AG09309 (cell line): ENCODE data around the gene ACADM.
"Not testable (repeated sequence)": the region's sequence is repeated elsewhere in the genome, so short reads cannot be mapped to it uniquely, and the experiment has no call there.

ENCODE experiments used
- DNase-seq: peaks from one replicate; pipeline ENCODE4 v3.0.0-alpha.2; 2010; ENCODE audit warnings: low read depth
- H3K4me3 ChIP-seq: 2 replicates; pipeline ENCODE4 v1.5.1; 2011; ENCODE audit warnings: mild to moderate bottlenecking, low read depth, low read length, moderate library complexity; ENCODE audit not compliant: control insufficient read depth
- TF ChIP-seq, protein P1 (sequence below): IDR thresholded peaks from 2 replicates; pipeline ENCODE4 v1.5.1; 2011; ENCODE audit warnings: mild to moderate bottlenecking, low read depth, low read length, inconsistent platforms; ENCODE audit not compliant: insufficient read depth, control insufficient read depth; ENCODE audit errors: missing control alignments

Gene ACADM

DNA sequence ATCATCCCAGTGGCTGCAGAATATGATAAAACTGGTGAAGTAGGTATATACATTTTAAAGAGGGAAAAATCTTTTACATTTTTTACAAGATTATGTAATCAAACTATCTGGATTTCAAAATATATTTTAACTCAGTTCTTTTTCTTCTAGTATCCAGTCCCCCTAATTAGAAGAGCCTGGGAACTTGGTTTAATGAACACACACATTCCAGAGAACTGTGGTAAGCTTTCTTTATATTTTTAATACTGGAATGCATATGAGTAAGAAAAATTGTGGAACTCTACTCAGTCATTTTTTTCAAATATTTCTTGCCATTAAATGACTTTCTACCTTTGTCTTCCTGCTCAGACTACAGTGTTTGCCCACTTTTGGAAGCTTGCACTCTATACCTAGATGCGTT, 8.2 kb downstream of the ACADM start:
- TF ChIP-seq, protein P1, sequence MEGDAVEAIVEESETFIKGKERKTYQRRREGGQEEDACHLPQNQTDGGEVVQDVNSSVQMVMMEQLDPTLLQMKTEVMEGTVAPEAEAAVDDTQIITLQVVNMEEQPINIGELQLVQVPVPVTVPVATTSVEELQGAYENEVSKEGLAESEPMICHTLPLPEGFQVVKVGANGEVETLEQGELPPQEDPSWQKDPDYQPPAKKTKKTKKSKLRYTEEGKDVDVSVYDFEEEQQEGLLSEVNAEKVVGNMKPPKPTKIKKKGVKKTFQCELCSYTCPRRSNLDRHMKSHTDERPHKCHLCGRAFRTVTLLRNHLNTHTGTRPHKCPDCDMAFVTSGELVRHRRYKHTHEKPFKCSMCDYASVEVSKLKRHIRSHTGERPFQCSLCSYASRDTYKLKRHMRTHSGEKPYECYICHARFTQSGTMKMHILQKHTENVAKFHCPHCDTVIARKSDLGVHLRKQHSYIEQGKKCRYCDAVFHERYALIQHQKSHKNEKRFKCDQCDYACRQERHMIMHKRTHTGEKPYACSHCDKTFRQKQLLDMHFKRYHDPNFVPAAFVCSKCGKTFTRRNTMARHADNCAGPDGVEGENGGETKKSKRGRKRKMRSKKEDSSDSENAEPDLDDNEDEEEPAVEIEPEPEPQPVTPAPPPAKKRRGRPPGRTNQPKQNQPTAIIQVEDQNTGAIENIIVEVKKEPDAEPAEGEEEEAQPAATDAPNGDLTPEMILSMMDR, result no peak
- DNase-seq, result no peak
- H3K4me3 ChIP-seq, result no peak overlapping the region

DNA sequence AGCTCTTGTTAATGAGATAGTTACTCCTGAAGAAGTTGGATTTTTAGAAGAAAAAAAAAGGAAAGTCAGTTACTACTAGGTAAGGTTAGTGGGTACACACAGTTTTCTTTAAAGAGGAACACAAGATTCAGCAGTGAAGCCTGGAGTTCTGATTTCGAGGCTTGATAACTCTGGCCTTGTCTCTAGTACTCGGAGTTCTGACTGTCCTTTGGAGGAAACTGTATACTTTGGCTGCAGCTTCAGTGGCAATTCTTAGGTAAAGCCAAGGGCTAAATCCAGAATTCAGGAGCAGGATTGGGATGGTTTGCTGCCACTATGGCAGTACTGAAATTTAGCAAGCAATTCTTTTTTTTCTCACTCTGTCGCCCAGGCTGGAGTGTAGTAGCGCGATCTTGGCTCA, 9.2 kb downstream of the ACADM start:
- TF ChIP-seq, protein P1, result no peak
- H3K4me3 ChIP-seq, result no peak overlapping the region
- no peak for DNase-seq

DNA sequence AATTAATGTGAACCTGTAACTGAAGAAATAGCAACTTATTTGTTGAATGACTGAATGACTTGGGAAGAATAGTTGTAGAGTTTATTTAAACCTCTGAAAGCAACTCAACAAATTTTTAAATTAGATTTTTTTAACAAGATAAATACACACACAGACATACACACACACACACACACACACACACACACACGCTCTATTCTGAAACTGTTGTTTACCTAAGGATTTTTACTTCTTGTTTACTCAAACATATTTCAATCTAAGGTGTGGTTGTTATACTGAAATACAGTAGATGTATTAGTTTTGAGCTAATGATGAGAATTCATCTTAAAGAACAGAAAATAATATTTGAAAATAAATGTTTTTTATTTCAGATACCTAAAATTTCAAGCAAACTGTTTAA, 11.5 kb downstream of the ACADM start:
- no peak for DNase-seq
- TF ChIP-seq, protein P1, result no peak

DNA sequence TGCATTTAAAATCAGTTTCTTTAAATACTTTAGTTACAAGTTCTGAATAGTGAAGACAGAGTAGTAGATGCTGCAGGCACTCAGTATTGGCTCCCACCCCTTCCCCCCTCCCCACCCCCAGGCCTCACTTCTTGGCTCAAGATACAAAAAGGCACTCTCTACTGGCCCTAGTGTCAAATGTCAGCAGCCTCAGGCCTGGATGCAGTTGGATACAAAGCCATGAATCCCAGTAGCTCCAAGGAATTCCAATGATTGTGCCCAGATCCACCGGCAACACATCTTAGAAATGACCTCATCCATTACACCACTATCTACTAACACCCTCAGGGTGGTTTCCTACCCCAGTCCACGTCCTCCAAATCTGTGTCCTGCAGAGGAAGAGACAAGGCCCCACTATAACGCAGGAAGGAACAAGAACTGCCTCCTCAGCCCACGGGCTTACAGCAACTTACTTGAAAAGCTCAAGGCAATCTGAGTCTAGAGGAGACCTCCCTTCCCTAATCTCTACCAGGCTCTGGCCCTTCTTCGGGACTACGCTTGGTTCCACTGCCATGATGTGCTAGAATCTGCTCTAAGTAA, 17.6 kb downstream of the ACADM start:
- no peak for DNase-seq
- no peak overlapping the region for H3K4me3 ChIP-seq
- TF ChIP-seq, protein P1, result no peak

More for the DNA sequence above, 11.5 kb downstream of the ACADM start:
- no peak overlapping the region for H3K4me3 ChIP-seq

DNA sequence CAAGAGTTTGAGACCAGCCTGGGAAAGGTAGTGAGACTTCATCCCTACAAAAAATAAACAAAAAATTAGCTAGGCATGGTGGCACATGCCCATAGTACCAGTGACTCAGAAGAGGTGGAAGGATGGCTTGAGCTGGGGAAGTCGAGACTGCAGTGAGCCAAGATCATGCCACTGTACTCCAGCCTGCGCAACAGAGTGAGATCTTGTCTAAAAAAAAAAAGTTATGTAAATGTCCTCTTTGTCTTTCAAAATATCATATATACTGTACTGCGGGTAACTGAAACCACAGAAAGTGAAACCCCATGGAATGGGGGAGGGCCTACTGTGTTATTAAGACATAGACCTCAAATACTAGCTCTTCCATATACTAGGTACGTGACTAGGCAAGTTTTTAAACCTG, 20.8 kb downstream of the ACADM start:
- TF ChIP-seq, protein P1, result no peak
- no peak overlapping the region for H3K4me3 ChIP-seq
- DNase-seq, result no peak

DNA sequence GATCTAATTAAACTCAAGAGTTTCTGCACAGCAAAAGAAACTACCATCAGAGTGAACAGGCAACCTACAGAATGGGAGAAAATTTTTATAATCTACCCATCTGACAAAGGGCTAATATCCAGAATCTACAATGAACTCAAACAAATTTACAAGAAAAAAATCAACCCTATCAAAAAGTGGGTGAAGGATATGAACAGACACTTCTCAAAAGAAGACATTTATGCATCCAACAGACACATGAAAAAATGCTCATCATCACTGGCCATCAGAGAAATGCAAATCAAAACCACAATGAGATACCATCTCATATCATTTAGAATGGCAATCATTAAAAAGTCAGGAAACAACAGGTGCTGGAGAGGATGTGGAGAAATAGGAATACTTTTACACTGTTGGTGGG, 32.7 kb downstream of the ACADM start:
- DNase-seq, H3K4me3 ChIP-seq: not testable (repeated sequence)

DNA sequence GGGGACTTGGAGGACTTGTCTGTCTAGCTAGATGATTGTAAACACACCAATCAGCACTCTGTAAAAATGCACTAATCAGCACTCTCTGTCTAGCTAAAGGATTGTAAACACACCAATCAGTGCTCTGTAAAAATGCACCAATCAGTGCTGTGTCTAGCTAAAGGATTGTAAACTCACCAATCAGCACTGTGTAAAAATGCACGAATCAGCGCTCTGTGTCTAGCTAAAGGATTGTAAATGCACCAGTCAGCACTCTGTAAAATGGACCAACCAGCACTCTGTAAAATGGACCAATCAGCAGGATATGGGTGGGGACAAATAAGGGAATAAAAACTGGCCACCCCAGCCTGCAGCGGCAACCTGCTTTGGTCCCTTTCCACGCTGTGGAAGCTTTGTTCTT, 34.0 kb downstream of the ACADM start:
- not testable (repeated sequence) for H3K4me3 ChIP-seq, DNase-seq

DNA sequence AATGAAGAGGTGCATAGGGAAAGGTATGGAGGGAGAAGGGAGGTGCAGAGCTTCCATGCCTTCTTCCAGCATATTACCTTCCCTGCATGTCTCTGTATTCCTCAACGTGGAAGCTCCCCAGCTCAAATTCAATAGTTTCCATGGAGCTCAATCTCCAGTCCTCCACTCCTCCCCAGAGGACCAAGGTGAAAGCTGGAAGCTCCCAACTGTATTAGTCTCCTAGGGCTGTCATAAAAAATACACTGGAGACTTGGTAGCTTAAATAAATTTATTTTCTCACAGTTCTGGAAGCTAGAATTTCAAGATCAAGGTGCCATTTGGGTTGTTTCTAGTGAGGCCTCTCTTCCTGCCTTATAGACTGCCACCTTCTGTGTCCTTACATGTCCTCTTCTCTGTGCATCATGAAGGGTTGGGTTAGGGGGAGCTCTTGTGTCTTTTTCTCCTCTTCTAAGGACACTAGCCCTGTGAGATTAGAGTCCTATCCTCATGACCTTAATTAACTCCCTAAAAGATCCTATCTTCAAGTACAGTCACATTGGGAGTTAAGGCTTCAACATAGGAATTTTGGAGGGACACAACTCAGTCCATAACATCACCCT, 39.6 kb downstream of the ACADM start:
- no peak overlapping the region for H3K4me3 ChIP-seq
- no peak for DNase-seq
- TF ChIP-seq, protein P1, result no peak
